HG03442 (cell line): ENCODE results near the gene GSKIP.

ENCODE experiments used
- ATAC-seq: cut with Tn5 transposase; IDR thresholded peaks from one replicate; pipeline ENCODE4 v1.9.1; 2021; ENCODE audit warnings: mild to moderate bottlenecking, moderate library complexity; ENCODE audit not compliant: unreplicated experiment

The GSKIP gene

GRCh38 chr14:96376093-96376492 is 12.8 kb downstream of the GSKIP start:
- ATAC-seq = no peak

- peak; percentile 84 for ATAC-seq
Observed at GRCh38 chr14:96380735-96381134, 17.4 kb downstream of the GSKIP start.

GRCh38 chr14:96383445-96383844 is 20.1 kb downstream of the GSKIP start:
- no peak for ATAC-seq

- no peak for ATAC-seq
Observed at GRCh38 chr14:96384053-96384452, 20.7 kb downstream of the GSKIP start.

GRCh38 chr14:96384740-96385139 is 21.4 kb downstream of the GSKIP start:
- ATAC-seq = no peak

GRCh38 chr14:96385385-96385784 is 22.1 kb downstream of the GSKIP start:
- ATAC-seq = no peak

GRCh38 chr14:96390965-96391292 is 27.6 kb downstream of the GSKIP start:
- no peak for ATAC-seq

- peak; percentile 89 for ATAC-seq
Observed at GRCh38 chr14:96391293-96392118, 28.2 kb downstream of the GSKIP start.

- ATAC-seq = no peak
Observed at GRCh38 chr14:96393071-96393691, 29.9 kb downstream of the GSKIP start.

- ATAC-seq = no peak
Observed at GRCh38 chr14:96394047-96394815, 30.9 kb downstream of the GSKIP start.

- no peak for ATAC-seq
Observed at GRCh38 chr14:96398432-96398831, 35.1 kb downstream of the GSKIP start.

- ATAC-seq = no peak
Observed at GRCh38 chr14:96398921-96399320, 35.6 kb downstream of the GSKIP start.

GRCh38 chr14:96399405-96399804 is 36.1 kb downstream of the GSKIP start:
- no peak for ATAC-seq

GRCh38 chr14:96400495-96400894 is 37.2 kb downstream of the GSKIP start:
- no peak for ATAC-seq

GRCh38 chr14:96403409-96403808 is 40.1 kb downstream of the GSKIP start:
- ATAC-seq = no peak

GRCh38 chr14:96405677-96406076 is 42.4 kb downstream of the GSKIP start:
- no peak for ATAC-seq

- ATAC-seq = no peak
Observed at GRCh38 chr14:96407935-96408570, 44.7 kb downstream of the GSKIP start.

- ATAC-seq = no peak
Observed at GRCh38 chr14:96408608-96409007, 45.3 kb downstream of the GSKIP start.

- no peak for ATAC-seq
Observed at GRCh38 chr14:96409701-96410100, 46.4 kb downstream of the GSKIP start.

GRCh38 chr14:96410119-96410518 is 46.8 kb downstream of the GSKIP start:
- no peak for ATAC-seq

GRCh38 chr14:96413526-96413925 is 50.2 kb downstream of the GSKIP start:
- no peak for ATAC-seq
